Activated CD4-positive, alpha-beta T cell treated with anti-CD3 and anti-CD28 coated beads for 36 hours (primary cell): ENCODE measurements around the gene MAG. TPM values are rescaled to one million over a fixed set of nuclear protein-coding genes. Genes with fewer than 3 reads are reported as not detected.
"Not testable (repeated sequence)": the region's sequence is repeated elsewhere in the genome, so short reads cannot be mapped to it uniquely, and the experiment has no call there.

Source experiments
- ATAC-seq: fragments of 200-7000 bp; cut with Tn5 transposase; one replicate; pipeline ENCODE4 v1.10.0; 2021; ENCODE audit warnings: mild to moderate bottlenecking, moderate library complexity
- CTCF ChIA-PET: fragments of 350-600 bp; sonication (Branson Sonifier 250); formaldehyde crosslinking; loops from one replicate; lab custom pipeline; 2021; ENCODE audit warnings: antibody characterized with exemption; lab: Charles Lee
- POLR2A ChIA-PET: fragments of 350-600 bp; sonication (Branson Sonifier 250); formaldehyde crosslinking; loops from one replicate; lab custom pipeline; 2021; ENCODE audit warnings: antibody characterized with exemption, inconsistent platforms; lab: Charles Lee
- DNase-seq: peaks from one replicate; pipeline ENCODE4 v3.0.0-alpha.2; 2020
- H3K27ac Mint-ChIP-seq: one replicate; pipeline ENCODE4 v1.8.0; 2021; ENCODE audit warnings: mixed read lengths
- H3K27me3 Mint-ChIP-seq: one replicate; pipeline ENCODE4 v1.8.0; 2021; ENCODE audit warnings: mixed read lengths
- H3K36me3 Mint-ChIP-seq: one replicate; pipeline ENCODE4 v1.8.0; 2021; ENCODE audit warnings: low read depth, mixed read lengths
- H3K4me1 Mint-ChIP-seq: one replicate; pipeline ENCODE4 v1.8.0; 2021; ENCODE audit warnings: mixed read lengths
- H3K4me3 Mint-ChIP-seq: one replicate; pipeline ENCODE4 v1.8.0; 2021; ENCODE audit warnings: mild to moderate bottlenecking, moderate library complexity, mixed read lengths
- H3K9me3 Mint-ChIP-seq: one replicate; pipeline ENCODE4 v1.8.0; 2021; ENCODE audit warnings: low read depth, mixed read lengths
- intact Hi-C, 2 experiments: fragments of 100-400 bp; cut with DNase I in 1 of 2; cut with micrococcal nuclease in 1 of 2; formaldehyde crosslinking; loops; one replicate each; pipeline versions ENCODE4 v1.14.2 to v1.15.1; 2022 to 2024; cut with DNase I, micrococcal nuclease
- microRNA-seq: library from miRNA; unstranded; fragments of <30 nt; microRNA quantifications from one replicate; pipeline ENCODE4 v1.2.0, GENCODE V29; 2021; ENCODE audit warnings: borderline replicate concordance
- total RNA-seq, 2 experiments: library from RNA; stranded (reverse); gene quantifications; one replicate each; pipeline ENCODE4 v1.2.3, GENCODE V29; 2021

MAG gene
- total RNA-seq, 2 experiments from 2014 or later, result 0.19 to 0.34 TPM

DNA sequence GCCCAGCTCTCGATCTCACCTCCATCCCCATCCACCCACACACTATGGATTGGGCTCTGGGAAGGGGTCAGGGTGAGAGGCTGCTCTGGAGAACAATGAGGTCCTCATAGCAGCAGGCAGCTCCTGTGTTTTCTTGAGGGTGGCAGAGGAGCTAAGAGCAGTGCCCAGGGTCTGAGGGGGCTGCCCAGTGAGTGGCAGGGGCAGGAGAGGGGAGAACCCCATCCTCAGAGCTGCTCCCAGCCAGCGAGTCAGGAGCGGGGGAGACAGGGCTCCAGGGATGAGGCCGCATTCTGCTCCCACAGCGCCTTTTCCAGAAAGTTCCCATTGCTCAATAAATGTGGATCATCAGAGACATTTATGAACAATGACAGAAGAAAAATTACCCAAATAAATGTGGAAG, 68.1 kb downstream of the MAG start:
- H3K4me3 Mint-ChIP-seq, H3K27ac Mint-ChIP-seq, H3K9me3 Mint-ChIP-seq, CTCF ChIA-PET, H3K36me3 Mint-ChIP-seq, POLR2A ChIA-PET, intact Hi-C loops, ATAC-seq, DNase-seq: not testable (repeated sequence)
- Mint-ChIP-seq H3K4me1 (peaks cover 13% of the 10 kb centered on the region), H3K27me3 (peaks cover 12% of the 10 kb centered on the region)

DNA sequence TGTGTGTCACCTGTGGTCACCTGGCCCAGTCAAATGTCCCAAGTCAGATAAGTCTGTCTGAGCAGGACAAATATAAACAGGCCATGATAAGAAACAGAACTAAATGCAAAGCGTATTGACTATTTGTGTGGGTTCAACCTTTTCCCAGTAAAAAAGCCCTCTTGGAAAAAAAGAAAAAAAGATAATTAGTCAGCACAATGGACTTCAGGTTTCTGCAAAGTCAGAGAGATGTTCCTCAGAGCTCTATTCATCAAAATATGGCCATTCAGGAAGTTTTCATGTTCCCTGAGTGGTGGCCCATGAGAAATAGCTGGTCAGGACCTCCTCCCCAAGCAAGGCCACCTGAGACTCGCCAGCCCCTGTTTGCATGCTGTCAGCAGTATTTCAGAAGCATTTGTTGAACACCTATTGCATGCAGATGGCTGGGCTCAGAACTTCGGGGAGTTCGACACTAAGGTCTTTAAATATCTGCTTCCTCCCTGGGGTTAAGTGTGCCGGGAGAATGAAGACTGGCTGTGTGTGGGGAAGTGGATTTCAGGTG, 69.0 kb downstream of the MAG start:
- Mint-ChIP-seq H3K4me3 (no peak overlapping the region), H3K4me1 (peaks cover 13% of the 10 kb centered on the region), H3K9me3 (no peaks in the 10 kb centered on the region), H3K27me3 (peaks cover 12% of the 10 kb centered on the region), H3K36me3 (no peaks in the 10 kb centered on the region), H3K27ac (no peak overlapping the region)
- ChIA-PET CTCF (interaction anchor here (1.3 kb wide), 1 partner anchor 8 kb away, joined by 3 read pairs; no protein-coding TSS in a partner anchor), POLR2A (no interaction called here)
- intact Hi-C loops, result no loop called here
- ATAC-seq (no peak), DNase-seq (no peak)

- no peak for ATAC-seq
- Mint-ChIP-seq H3K4me3 (no peak overlapping the region), H3K27me3 (peaks cover 12% of the 10 kb centered on the region), H3K27ac (peak overlapping the region; percentile 1), H3K36me3 (no peaks in the 10 kb centered on the region), H3K9me3 (no peaks in the 10 kb centered on the region), H3K4me1 (peaks cover 10% of the 10 kb centered on the region)
- CTCF ChIA-PET, result interaction anchor here (0.6 to 1.0 kb wide), 3 partner anchors 50 to 134 kb away, joined by 3 to 4 read pairs (median 4); no protein-coding TSS in a partner anchor
- DNase-seq, result no peak
- POLR2A ChIA-PET, result no interaction called here
- intact Hi-C loops, result no loop called here
Measured at GRCh38 chr19:35362261-35363000, 70.5 kb downstream of the MAG start.

DNA sequence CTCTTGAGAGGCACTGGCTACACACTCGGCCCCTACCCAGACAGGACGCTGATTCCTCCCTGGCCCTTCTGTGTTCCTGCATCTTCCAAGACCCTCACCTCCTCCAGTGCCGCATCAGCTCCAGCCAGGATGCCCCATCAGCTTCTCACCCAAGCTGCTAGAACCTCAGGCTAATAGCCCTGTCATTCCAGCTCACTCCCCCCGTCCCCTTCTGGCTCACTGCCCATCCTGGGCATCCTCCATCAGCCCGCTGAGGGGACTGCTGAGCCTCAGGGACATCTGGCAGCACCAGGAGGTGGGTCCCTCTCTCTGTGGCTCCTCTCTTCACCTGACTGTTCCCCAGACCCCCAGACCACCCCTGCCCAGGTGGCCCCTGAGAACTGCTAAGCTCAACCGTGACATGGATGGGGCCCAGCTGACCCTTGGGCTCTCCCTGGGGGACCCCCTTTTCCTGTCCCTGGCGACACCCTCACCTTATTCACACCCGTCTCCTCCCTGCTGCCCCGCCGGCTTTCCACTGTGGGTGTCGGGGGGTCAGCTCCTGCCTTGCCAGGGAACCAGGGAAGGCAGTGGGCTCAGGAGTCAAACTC, 71.1 kb downstream of the MAG start:
- H3K9me3 Mint-ChIP-seq, result no peaks in the 10 kb centered on the region
- ATAC-seq, result no peak
- ChIA-PET CTCF (interaction anchor here (0.6 to 1.6 kb wide), 3 partner anchors 10 to 132 kb away, joined by 3 to 7 read pairs (median 3); no protein-coding TSS in a partner anchor), POLR2A (no interaction called here)
- no peak overlapping the region for H3K27ac Mint-ChIP-seq
- H3K4me3 Mint-ChIP-seq, result no peak overlapping the region
- intact Hi-C loops, result no loop called here
- no peaks in the 10 kb centered on the region for H3K36me3 Mint-ChIP-seq
- DNase-seq, result no peak
- H3K4me1 Mint-ChIP-seq, result peaks cover 6% of the 10 kb centered on the region
- H3K27me3 Mint-ChIP-seq, result peaks cover 15% of the 10 kb centered on the region

Small RNA genes within 50 kb of the gene (microRNA-seq; reads per million reads assigned to microRNA genes)
- not detected for gene MIR5196

Other genes starting within 250 kb of the MAG start
- gene FXYD3, start 176.3 kb upstream of the MAG start, total RNA-seq, result not detected
- gene LGI4, start 157.1 kb upstream of the MAG start, total RNA-seq, result under 1 TPM; 0.66 to 0.67 TPM
- gene FXYD1, start 153.3 kb upstream of the MAG start, total RNA-seq, result 1 to 10 TPM; 1.9 to 2.4 TPM
- under 1 TPM; 0.41 to 0.46 TPM for gene FXYD7, start 148.9 kb upstream of the MAG start, total RNA-seq
- gene FXYD5, start 137.4 kb upstream of the MAG start, total RNA-seq, result 100 to 1,000 TPM; 261 to 358 TPM
- gene FAM187B, start 63.4 kb upstream of the MAG start, total RNA-seq, result not detected
- gene LSR, start 43.2 kb upstream of the MAG start, total RNA-seq, result 10 to 100 TPM; 10.0 to 12.2 TPM
- gene USF2, start 23.2 kb upstream of the MAG start, total RNA-seq, result 100 to 1,000 TPM; 116 to 154 TPM
- under 1 TPM; 0.25 to 0.30 TPM for gene HAMP, start 9.6 kb upstream of the MAG start, total RNA-seq
- gene CD22, start 37.0 kb downstream of the MAG start, total RNA-seq, result 1 to 10 TPM; 3.5 to 4.1 TPM
- gene FFAR1, start 55.7 kb downstream of the MAG start, total RNA-seq, result under 1 TPM; 0.23 to 0.35 TPM
- 1 to 10 TPM; 2.4 to 3.1 TPM for gene FFAR3, start 66.3 kb downstream of the MAG start, total RNA-seq
- 1 to 10 TPM in 1 of 2 experiments, under 1 TPM in 1; 0.54 to 1.1 TPM for gene GPR42, start 78.9 kb downstream of the MAG start, total RNA-seq
- not detected for gene FFAR2, start 156.1 kb downstream of the MAG start, total RNA-seq
- not detected for gene KRTDAP, start 198.3 kb downstream of the MAG start, total RNA-seq
- gene DMKN, start 221.5 kb downstream of the MAG start, total RNA-seq, result 1 to 10 TPM; 1.1 to 1.3 TPM
- gene SBSN, start 236.2 kb downstream of the MAG start, total RNA-seq, result not detected
- gene GAPDHS, start 241.3 kb downstream of the MAG start, total RNA-seq, result not detected